Measurements from ENCODE around the gene SOWAHA. TPM values are rescaled to one million over a fixed set of nuclear protein-coding genes. Genes with fewer than 3 reads are reported as not detected.

The SOWAHA gene
- total RNA-seq, 4 donors from 2014 or later = 0.13 to 0.28 TPM; not detected in 2

DNA sequence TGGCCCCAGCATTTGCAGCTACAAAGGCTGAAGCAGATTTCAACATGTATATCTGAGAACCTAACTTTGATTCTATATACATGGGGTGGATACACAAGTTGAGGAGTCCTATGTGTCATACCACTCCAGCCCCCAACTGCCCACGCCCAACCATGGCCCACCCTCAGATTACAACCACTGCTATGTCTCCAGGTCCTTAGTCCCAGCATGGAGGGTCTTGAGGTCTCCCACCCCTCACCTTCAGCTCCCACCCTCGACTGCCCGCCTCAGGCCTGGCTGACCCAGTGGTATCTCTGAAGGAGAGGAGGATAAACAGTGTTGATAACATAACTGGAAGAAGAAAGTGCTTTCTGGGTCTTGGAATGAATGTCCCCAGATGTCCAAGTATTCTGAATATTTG is 8.2 kb downstream of the SOWAHA start:
- no peak for TF ChIP-seq CTCF (IDR thresholded peaks at IDR 0.05)
- DNase-seq (ENCODE audit: low spot score) = no peak
- no peak for ATAC-seq (ENCODE audit: low FRiP score)

DNA sequence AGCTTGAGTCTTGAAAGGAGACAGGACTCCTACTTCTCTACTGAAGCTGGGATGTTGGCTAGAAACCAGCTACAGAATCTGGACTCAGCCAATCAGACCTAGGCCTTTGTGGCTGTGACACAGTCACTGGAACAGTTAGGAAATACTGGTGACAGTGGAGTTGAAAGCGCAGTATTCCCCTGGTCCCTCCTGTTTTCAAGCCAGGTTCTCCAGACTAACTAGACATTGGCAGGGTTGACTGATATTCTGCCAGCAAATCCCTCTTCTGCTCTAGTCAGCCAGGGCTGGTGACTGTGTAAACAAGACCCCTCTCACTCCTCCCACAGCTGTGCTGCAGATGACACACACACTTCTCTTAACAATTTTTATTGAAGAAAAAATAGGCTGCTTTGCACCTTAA is 8.7 kb downstream of the SOWAHA start:
- no peak for TF ChIP-seq CTCF (IDR thresholded peaks at IDR 0.05)
- DNase-seq (ENCODE audit: low spot score) = no peak
- ATAC-seq (ENCODE audit: low FRiP score) = no peak

- ATAC-seq (ENCODE audit: low FRiP score) (peak; percentile 38), DNase-seq (ENCODE audit: low spot score) (no peak)
- no peak for TF ChIP-seq CTCF (IDR thresholded peaks at IDR 0.05)
Measured at GRCh38 chr5:132822650-132823480, 9.8 kb downstream of the SOWAHA start.

GRCh38 chr5:132823481-132824050 is 10.5 kb downstream of the SOWAHA start:
- DNase-seq (ENCODE audit: low spot score) (no peak), ATAC-seq (ENCODE audit: low FRiP score) (peak; percentile 21)
- TF ChIP-seq CTCF (IDR thresholded peaks at IDR 0.05) = no peak

- ATAC-seq (ENCODE audit: low FRiP score) (no peak), DNase-seq (ENCODE audit: low spot score) (no peak)
- TF ChIP-seq CTCF (IDR thresholded peaks at IDR 0.05) = no peak
Measured at GRCh38 chr5:132824426-132824825, 11.3 kb downstream of the SOWAHA start.

DNA sequence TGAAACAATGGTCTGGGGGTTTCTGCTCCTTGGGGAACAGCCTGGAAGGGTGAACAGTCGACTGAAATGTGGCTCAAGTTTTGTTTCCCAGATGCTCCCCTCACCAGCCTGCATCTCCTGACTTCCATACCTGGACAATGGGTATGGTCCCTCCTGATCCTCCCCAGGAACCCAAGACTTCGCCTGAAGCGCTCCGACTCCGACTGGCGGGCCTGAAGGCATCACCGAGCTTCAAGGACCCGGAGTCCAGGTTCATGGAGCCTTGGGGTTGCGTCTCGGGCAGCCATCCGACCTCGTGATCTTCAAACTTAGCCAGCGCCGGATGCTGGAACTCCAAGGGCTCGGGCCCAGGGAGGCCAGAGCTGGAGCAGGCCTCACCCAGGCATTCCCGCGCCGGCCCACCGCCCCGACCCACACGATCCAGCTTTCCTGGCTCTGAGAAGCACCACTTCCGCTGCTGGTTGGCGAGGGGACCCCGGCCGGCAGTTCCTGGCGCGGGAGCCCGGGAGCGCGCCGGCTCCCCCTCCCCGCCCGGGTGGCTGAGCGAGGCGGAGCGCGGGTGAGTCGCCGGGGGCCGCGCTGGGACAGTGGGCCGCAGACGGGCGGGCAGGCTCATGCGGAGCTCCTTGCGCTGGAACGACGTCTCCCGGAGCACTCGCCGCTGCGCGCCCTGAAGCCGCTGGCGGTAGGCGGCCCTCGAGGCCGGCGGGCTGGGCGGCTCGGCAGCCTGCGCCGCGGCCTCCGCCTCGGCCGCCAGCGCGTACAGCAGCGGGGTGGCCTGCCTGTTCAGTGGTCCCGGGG is 12.1 kb downstream of the SOWAHA start:
- no peak for ATAC-seq (ENCODE audit: low FRiP score)
- no peak for TF ChIP-seq CTCF (IDR thresholded peaks at IDR 0.05)
- no peak for DNase-seq (ENCODE audit: low spot score)
